Measurements from ENCODE around the gene UBE2I.

Gene UBE2I

GRCh38 chr16:1344499-1344898 is 35.1 kb downstream of the UBE2I start:
- DNase-seq (ENCODE audit: low spot score) (no peak), ATAC-seq (ENCODE audit: low read depth) (no peak)
- no peaks in the 10 kb centered on the region for H3K9me3 ChIP-seq (ENCODE audit: severe bottlenecking)
- peaks cover 2% of the 10 kb centered on the region; the same call in 1 of the 2 replicates for H3K36me3 ChIP-seq (ENCODE audit: low read depth)
- H3K4me3 ChIP-seq (ENCODE audit: severe bottlenecking): no peak overlapping the region
- no peaks in the 10 kb centered on the region for H3K4me1 ChIP-seq (ENCODE audit: insufficient read depth, poor library complexity, severe bottlenecking)
- TF ChIP-seq CTCF (IDR thresholded peaks at IDR 0.05; ENCODE audit: poor library complexity, severe bottlenecking): no peak
- H3K27me3 ChIP-seq (ENCODE audit: insufficient read depth, poor library complexity, severe bottlenecking): no peaks in the 10 kb centered on the region
- H3K27ac ChIP-seq (ENCODE audit: poor library complexity, severe bottlenecking): no peak overlapping the region

- peaks cover 8% of the 10 kb centered on the region; the same call in 1 of the 2 replicates for H3K36me3 ChIP-seq (ENCODE audit: low read depth)
- no peaks in the 10 kb centered on the region for H3K27me3 ChIP-seq (ENCODE audit: insufficient read depth, poor library complexity, severe bottlenecking)
- ATAC-seq (ENCODE audit: low read depth): no peak
- no peak for TF ChIP-seq CTCF (IDR thresholded peaks at IDR 0.05; ENCODE audit: poor library complexity, severe bottlenecking)
- H3K27ac ChIP-seq (ENCODE audit: poor library complexity, severe bottlenecking): no peak overlapping the region
- H3K9me3 ChIP-seq (ENCODE audit: severe bottlenecking): no peaks in the 10 kb centered on the region
- no peak overlapping the region for H3K4me3 ChIP-seq (ENCODE audit: severe bottlenecking)
- no peak for DNase-seq (ENCODE audit: low spot score)
- H3K4me1 ChIP-seq (ENCODE audit: insufficient read depth, poor library complexity, severe bottlenecking): no peaks in the 10 kb centered on the region
Measured at GRCh38 chr16:1345087-1345486, 35.7 kb downstream of the UBE2I start.

- H3K4me3 ChIP-seq (ENCODE audit: severe bottlenecking): no peak overlapping the region
- no peaks in the 10 kb centered on the region for H3K9me3 ChIP-seq (ENCODE audit: severe bottlenecking)
- H3K36me3 ChIP-seq (ENCODE audit: low read depth): peaks cover 14% of the 10 kb centered on the region; the same call in 1 of the 2 replicates
- DNase-seq (ENCODE audit: low spot score) (no peak), ATAC-seq (ENCODE audit: low read depth) (no peak)
- H3K27me3 ChIP-seq (ENCODE audit: insufficient read depth, poor library complexity, severe bottlenecking): no peaks in the 10 kb centered on the region
- TF ChIP-seq CTCF (IDR thresholded peaks at IDR 0.05; ENCODE audit: poor library complexity, severe bottlenecking): no peak
- H3K27ac ChIP-seq (ENCODE audit: poor library complexity, severe bottlenecking): no peak overlapping the region
- H3K4me1 ChIP-seq (ENCODE audit: insufficient read depth, poor library complexity, severe bottlenecking): no peaks in the 10 kb centered on the region
Measured at GRCh38 chr16:1345651-1346421, 36.4 kb downstream of the UBE2I start.

GRCh38 chr16:1346422-1347285 is 37.2 kb downstream of the UBE2I start:
- H3K4me1 ChIP-seq (ENCODE audit: insufficient read depth, poor library complexity, severe bottlenecking): no peaks in the 10 kb centered on the region
- DNase-seq (ENCODE audit: low spot score) (no peak), ATAC-seq (ENCODE audit: low read depth) (no peak)
- no peak for TF ChIP-seq CTCF (IDR thresholded peaks at IDR 0.05; ENCODE audit: poor library complexity, severe bottlenecking)
- H3K4me3 ChIP-seq (ENCODE audit: severe bottlenecking): no peak overlapping the region
- H3K27me3 ChIP-seq (ENCODE audit: insufficient read depth, poor library complexity, severe bottlenecking): no peaks in the 10 kb centered on the region
- peaks cover 14% of the 10 kb centered on the region; the same call in 1 of the 2 replicates for H3K36me3 ChIP-seq (ENCODE audit: low read depth)
- H3K27ac ChIP-seq (ENCODE audit: poor library complexity, severe bottlenecking): no peak overlapping the region
- no peaks in the 10 kb centered on the region for H3K9me3 ChIP-seq (ENCODE audit: severe bottlenecking)
